GM21576 (cell line): ENCODE measurements around the gene TXNDC11.

Experiments used
- ATAC-seq: cut with Tn5 transposase; IDR thresholded peaks from one replicate; pipeline ENCODE4 v1.9.1; 2021; ENCODE audit warnings: mild to moderate bottlenecking, moderate library complexity; ENCODE audit not compliant: unreplicated experiment

The TXNDC11 gene

GRCh38 chr16:11632455-11632939, 110.2 kb downstream of the TXNDC11 start:
- no peak for ATAC-seq

- no peak for ATAC-seq
Observed at GRCh38 chr16:11631214-11631613, 111.4 kb downstream of the TXNDC11 start.

GRCh38 chr16:11630768-11631056, 111.9 kb downstream of the TXNDC11 start:
- no peak for ATAC-seq

GRCh38 chr16:11630046-11630767, 112.5 kb downstream of the TXNDC11 start:
- ATAC-seq: no peak
